Measurements from ENCODE around the gene FOXQ1. TPM values are rescaled to one million over a fixed set of nuclear protein-coding genes. Genes with fewer than 3 reads are reported as not detected.
A peak's percentile ranks its signal among the peaks of the same experiment; 100 is the strongest.

The FOXQ1 gene
- total and polyA plus RNA-seq, 2 of the 13 experiments (the other 11 are each of a cell fraction or from before 2014, with no cell fraction given) = 35.2 to 39.8 TPM

- TF ChIP-seq AGO2 (optimal IDR thresholded peaks at IDR 0.05; ENCODE audit: low read depth, low read length) = peak; percentile 60
- TF ChIP-seq HMGXB4 (CRISPR knock-in tag; IDR thresholded peaks at IDR 0.05; ENCODE audit: borderline replicate concordance in 1 of 2, low read depth in 1 of 2) = 0 out of 4 replicates have a peak, but pooled peaks have one; percentile 11 to 18
- TF ChIP-seq ZNF790 (CRISPR knock-in tag; IDR thresholded peaks at IDR 0.05; ENCODE audit: borderline replicate concordance) = 0 out of 2 replicates have a peak, but pooled peaks have one; percentile 50
- TF ChIP-seq KLF11 (CRISPR knock-in tag; IDR thresholded peaks at IDR 0.05) = 0 out of 2 replicates have a peak, but pooled peaks have one; percentile 46
- peak; percentile 73; the same call in 1 of the 2 replicates for TF ChIP-seq BRF2 (CRISPR knock-in tag; IDR thresholded peaks at IDR 0.05)
- no peak for TF ChIP-seq JUN (CRISPR knock-in tag; IDR thresholded peaks at IDR 0.05)
- TF ChIP-seq MAZ (IDR thresholded peaks at IDR 0.05; ENCODE audit: borderline replicate concordance, low read depth, low read length) = 0 out of 2 replicates have a peak, but pooled peaks have one; percentile 9
- no peak for TF ChIP-seq MAZ (CRISPR knock-in tag; IDR thresholded peaks at IDR 0.05; ENCODE audit: low read depth)
- peak; percentile 78 for TF ChIP-seq POLR2G (IDR thresholded peaks at IDR 0.05; ENCODE audit: low read depth, low read length)
- TF ChIP-seq CENPT (CRISPR knock-in tag; IDR thresholded peaks at IDR 0.05; ENCODE audit: low read depth) = 0 out of 2 replicates have a peak, but pooled peaks have one; percentile 14
- TF ChIP-seq ZNF746 (CRISPR knock-in tag; IDR thresholded peaks at IDR 0.05) = no peak
- no peak for TF ChIP-seq HNF1B (CRISPR knock-in tag; IDR thresholded peaks at IDR 0.05)
- no peak for TF ChIP-seq SNAI1 (CRISPR knock-in tag; IDR thresholded peaks at IDR 0.05; ENCODE audit: borderline replicate concordance)
- no peak for TF ChIP-seq ONECUT2 (CRISPR knock-in tag; IDR thresholded peaks at IDR 0.05)
- no peak for TF ChIP-seq NCOR1 (IDR thresholded peaks at IDR 0.05; ENCODE audit: borderline replicate concordance, low read length)
- TF ChIP-seq ZUFSP (CRISPR knock-in tag; IDR thresholded peaks at IDR 0.05; ENCODE audit: borderline replicate concordance) = no peak
- TF ChIP-seq CBFB (CRISPR knock-in tag; IDR thresholded peaks at IDR 0.05) = 0 out of 2 replicates have a peak, but pooled peaks have one; percentile 52
- TF ChIP-seq CC2D1A (CRISPR knock-in tag; IDR thresholded peaks at IDR 0.05) = no peak
- no peak for TF ChIP-seq CBX1 (IDR thresholded peaks at IDR 0.05; ENCODE audit: low read depth)
These were observed 3.9 kb downstream of the FOXQ1 start (continued) for GRCh38 chr6:1315560-1316386.
